ENCODE measurements around the gene KRT40.
"Not testable (repeated sequence)": the region's sequence is repeated elsewhere in the genome, so short reads cannot be mapped to it uniquely, and the experiment has no call there.

KRT40 gene

GRCh38 chr17:41002814-41003213, 18.7 kb upstream of the KRT40 start:
- H3K9me3 ChIP-seq (ENCODE audit: insufficient read depth, low read length) = no peaks in the 10 kb centered on the region
- no peaks in the 10 kb centered on the region for H3K36me3 ChIP-seq (ENCODE audit: low read length)
- no peaks in the 10 kb centered on the region for H3K9me2 ChIP-seq (replicated peaks; ENCODE audit: insufficient read depth, low read length)
- H3K27ac ChIP-seq (ENCODE audit: low read depth, low read length) = no peak overlapping the region
- no peak overlapping the region for H3K9ac ChIP-seq (ENCODE audit: low read length)
- H3K27me3 ChIP-seq (ENCODE audit: low read length) = no peaks in the 10 kb centered on the region
- no peak overlapping the region for H3K4me2 ChIP-seq (ENCODE audit: low read depth, low read length, poor library complexity, severe bottlenecking)
- TF ChIP-seq CTCF (IDR thresholded peaks at IDR 0.05; ENCODE audit: insufficient read depth, low read length, poor library complexity, severe bottlenecking) (no peak), EZH2phosphoT487 (conservative IDR thresholded peaks at IDR 0.05; ENCODE audit: low read length) (no peak)
- no peaks in the 10 kb centered on the region for H3K79me2 ChIP-seq (ENCODE audit: insufficient read depth, low read length)
- no peaks in the 10 kb centered on the region for H4K20me1 ChIP-seq (ENCODE audit: low read depth, low read length)
- H3K4me3 ChIP-seq (ENCODE audit: insufficient read depth, low read length, poor library complexity, severe bottlenecking) = no peak overlapping the region
- H2AFZ ChIP-seq (ENCODE audit: low read depth, low read length, severe bottlenecking) = no peak overlapping the region
- H3F3A ChIP-seq (ENCODE audit: insufficient read depth) = no peaks in the 10 kb centered on the region

GRCh38 chr17:41001795-41002194, 17.7 kb upstream of the KRT40 start:
- H3K9me3 ChIP-seq (ENCODE audit: insufficient read depth, low read length) = no peaks in the 10 kb centered on the region
- H3K9ac ChIP-seq (ENCODE audit: low read length) = no peak overlapping the region
- H3K36me3 ChIP-seq (ENCODE audit: low read length) = no peaks in the 10 kb centered on the region
- H3K27ac ChIP-seq (ENCODE audit: low read depth, low read length) = no peak overlapping the region
- no peaks in the 10 kb centered on the region for H3K79me2 ChIP-seq (ENCODE audit: insufficient read depth, low read length)
- no peak overlapping the region for H3K4me3 ChIP-seq (ENCODE audit: insufficient read depth, low read length, poor library complexity, severe bottlenecking)
- H2AFZ ChIP-seq (ENCODE audit: low read depth, low read length, severe bottlenecking) = no peak overlapping the region
- H3K4me2 ChIP-seq (ENCODE audit: low read depth, low read length, poor library complexity, severe bottlenecking) = no peak overlapping the region
- H3K27me3 ChIP-seq (ENCODE audit: low read length) = no peaks in the 10 kb centered on the region
- TF ChIP-seq CTCF (IDR thresholded peaks at IDR 0.05; ENCODE audit: insufficient read depth, low read length, poor library complexity, severe bottlenecking) (no peak), EZH2phosphoT487 (conservative IDR thresholded peaks at IDR 0.05; ENCODE audit: low read length) (no peak)
- H4K20me1 ChIP-seq (ENCODE audit: low read depth, low read length) = no peaks in the 10 kb centered on the region
- H3F3A ChIP-seq (ENCODE audit: insufficient read depth) = no peaks in the 10 kb centered on the region
- H3K9me2 ChIP-seq (replicated peaks; ENCODE audit: insufficient read depth, low read length) = no peaks in the 10 kb centered on the region

- H3F3A ChIP-seq (ENCODE audit: insufficient read depth); H3K9ac ChIP-seq (ENCODE audit: low read length); H2AFZ ChIP-seq (ENCODE audit: low read depth, low read length, severe bottlenecking); H3K27me3 ChIP-seq (ENCODE audit: low read length); H3K9me3 ChIP-seq (ENCODE audit: insufficient read depth, low read length); H3K27ac ChIP-seq (ENCODE audit: low read depth, low read length); H3K79me2 ChIP-seq (ENCODE audit: insufficient read depth, low read length); H3K9me2 ChIP-seq (replicated peaks; ENCODE audit: insufficient read depth, low read length); H3K36me3 ChIP-seq (ENCODE audit: low read length); H4K20me1 ChIP-seq (ENCODE audit: low read depth, low read length); H3K4me2 ChIP-seq (ENCODE audit: low read depth, low read length, poor library complexity, severe bottlenecking); H3K4me3 ChIP-seq (ENCODE audit: insufficient read depth, low read length, poor library complexity, severe bottlenecking): not testable (repeated sequence)
These were observed 15.4 kb upstream of the KRT40 start, which contains the start of gene KRTAP3-2 for GRCh38 chr17:40999563-40999962. Gene KRTAP3-2, minus strand, starts transcription at chr17:40999906. Its CDS starts 53 bp downstream, at chr17:40999853.

GRCh38 chr17:40997361-40997760, 13.2 kb upstream of the KRT40 start:
- Histone ChIP-seq H3K9me2 (replicated peaks; ENCODE audit: insufficient read depth, low read length) (no peaks in the 10 kb centered on the region), H2AFZ (ENCODE audit: low read depth, low read length, severe bottlenecking) (no peak overlapping the region), H3K79me2 (ENCODE audit: insufficient read depth, low read length) (no peaks in the 10 kb centered on the region), H3K9ac (ENCODE audit: low read length) (no peak overlapping the region), H3K4me3 (ENCODE audit: insufficient read depth, low read length, poor library complexity, severe bottlenecking) (no peak overlapping the region), H3K9me3 (ENCODE audit: insufficient read depth, low read length) (no peaks in the 10 kb centered on the region), H3K4me2 (ENCODE audit: low read depth, low read length, poor library complexity, severe bottlenecking) (no peak overlapping the region), H3K36me3 (ENCODE audit: low read length) (no peaks in the 10 kb centered on the region), H3F3A (ENCODE audit: insufficient read depth) (no peaks in the 10 kb centered on the region), H4K20me1 (ENCODE audit: low read depth, low read length) (no peaks in the 10 kb centered on the region), H3K27ac (ENCODE audit: low read depth, low read length) (no peak overlapping the region), H3K27me3 (ENCODE audit: low read length) (no peaks in the 10 kb centered on the region)
- no peak for TF ChIP-seq EZH2phosphoT487 (conservative IDR thresholded peaks at IDR 0.05; ENCODE audit: low read length)
- no peak for TF ChIP-seq CTCF (IDR thresholded peaks at IDR 0.05; ENCODE audit: insufficient read depth, low read length, poor library complexity, severe bottlenecking)
